ENCODE data around the gene PHTF2.

DNA sequence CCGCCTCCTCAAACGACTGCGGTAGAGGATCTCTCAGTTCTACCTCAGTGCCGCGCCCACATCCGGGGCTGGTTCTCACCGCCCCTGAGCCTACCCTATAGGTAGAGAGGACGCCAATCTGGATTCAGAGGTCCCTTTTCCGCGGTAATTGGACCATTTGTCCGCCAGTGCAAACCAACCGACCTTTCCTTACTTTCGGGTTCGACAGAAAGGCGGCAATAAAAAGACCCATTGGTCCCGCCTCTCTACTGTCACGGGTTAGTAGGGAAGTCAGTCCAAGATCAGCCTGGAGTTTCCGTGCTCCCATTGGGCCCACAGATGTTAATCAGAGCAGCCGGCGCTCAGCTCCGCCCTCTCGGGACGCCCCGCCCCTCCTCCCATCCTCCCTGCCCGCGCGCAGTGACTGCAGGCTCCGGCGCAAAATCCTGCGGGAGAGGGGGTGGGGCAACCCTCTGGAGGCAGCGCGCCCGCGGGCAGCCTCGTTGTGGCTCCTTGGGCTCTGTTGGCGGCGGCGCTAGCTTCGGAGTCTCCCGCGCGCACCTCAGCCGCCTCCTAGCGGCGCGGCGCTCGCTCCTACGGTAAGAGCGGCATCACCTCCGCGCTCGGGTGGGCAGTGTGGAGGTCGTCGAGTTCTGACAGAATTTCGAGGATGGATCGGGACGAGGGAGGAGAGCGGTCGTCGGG, at the start of gene PHTF2, which contains the start of gene TMEM60:
- no peak; the same call in 1 of the 2 replicates for TF ChIP-seq TAF1 (IDR thresholded peaks at IDR 0.05; ENCODE audit: borderline replicate concordance, insufficient read depth, low read length)
- TF ChIP-seq POLR2AphosphoS5 (IDR thresholded peaks at IDR 0.05; ENCODE audit: low read depth, low read length): peak; percentile 55; the same call in 1 of the 2 replicates

Data from PFSK-1 (cell line).